NB4 (cell line): ENCODE results near the gene NDUFAF3.

Experiments used
- MYC ChIP-seq: IDR thresholded peaks from 2 replicates; pipeline ENCODE4 v1.6.1; 2011; ENCODE audit warnings: low read depth, low read length
- POLR2A ChIP-seq: IDR thresholded peaks from 2 replicates; pipeline ENCODE4 v1.6.1; 2011; ENCODE audit warnings: mild to moderate bottlenecking; ENCODE audit not compliant: insufficient read length; ENCODE audit errors: extremely low read depth
- TF ChIP-seq, protein P1 (sequence below): IDR thresholded peaks from one replicate; pipeline ENCODE4 v1.5.1; 2012; ENCODE audit warnings: low read depth, low read length
- TF ChIP-seq, protein P2 (sequence below): IDR thresholded peaks from 2 replicates; pipeline ENCODE4 v1.6.1; 2011; ENCODE audit warnings: low read depth, low read length

DNA sequence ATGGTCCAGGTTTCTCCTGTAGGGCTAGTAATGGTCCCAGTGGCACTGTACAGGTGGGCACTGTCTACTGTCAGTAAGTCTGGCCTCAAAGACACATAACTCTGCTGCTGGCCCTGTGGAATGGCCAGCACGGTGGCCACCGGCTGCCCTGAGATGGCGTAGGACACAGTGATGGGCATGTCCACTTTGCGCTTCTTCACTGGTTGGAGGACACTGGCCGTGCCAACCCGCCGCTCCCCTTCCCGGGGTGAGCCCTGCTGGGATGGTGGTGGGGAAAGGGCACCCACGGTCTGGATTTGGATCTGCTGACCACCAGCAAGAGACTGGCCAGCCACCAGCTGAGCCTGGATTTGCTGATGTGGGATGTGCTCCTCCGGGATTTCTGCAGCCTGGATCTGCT is 35.3 kb downstream of the NDUFAF3 start:
- TF ChIP-seq POLR2A (no peak), MYC (no peak)
- TF ChIP-seq, protein P1, sequence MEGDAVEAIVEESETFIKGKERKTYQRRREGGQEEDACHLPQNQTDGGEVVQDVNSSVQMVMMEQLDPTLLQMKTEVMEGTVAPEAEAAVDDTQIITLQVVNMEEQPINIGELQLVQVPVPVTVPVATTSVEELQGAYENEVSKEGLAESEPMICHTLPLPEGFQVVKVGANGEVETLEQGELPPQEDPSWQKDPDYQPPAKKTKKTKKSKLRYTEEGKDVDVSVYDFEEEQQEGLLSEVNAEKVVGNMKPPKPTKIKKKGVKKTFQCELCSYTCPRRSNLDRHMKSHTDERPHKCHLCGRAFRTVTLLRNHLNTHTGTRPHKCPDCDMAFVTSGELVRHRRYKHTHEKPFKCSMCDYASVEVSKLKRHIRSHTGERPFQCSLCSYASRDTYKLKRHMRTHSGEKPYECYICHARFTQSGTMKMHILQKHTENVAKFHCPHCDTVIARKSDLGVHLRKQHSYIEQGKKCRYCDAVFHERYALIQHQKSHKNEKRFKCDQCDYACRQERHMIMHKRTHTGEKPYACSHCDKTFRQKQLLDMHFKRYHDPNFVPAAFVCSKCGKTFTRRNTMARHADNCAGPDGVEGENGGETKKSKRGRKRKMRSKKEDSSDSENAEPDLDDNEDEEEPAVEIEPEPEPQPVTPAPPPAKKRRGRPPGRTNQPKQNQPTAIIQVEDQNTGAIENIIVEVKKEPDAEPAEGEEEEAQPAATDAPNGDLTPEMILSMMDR: no peak
- TF ChIP-seq, protein P2, sequence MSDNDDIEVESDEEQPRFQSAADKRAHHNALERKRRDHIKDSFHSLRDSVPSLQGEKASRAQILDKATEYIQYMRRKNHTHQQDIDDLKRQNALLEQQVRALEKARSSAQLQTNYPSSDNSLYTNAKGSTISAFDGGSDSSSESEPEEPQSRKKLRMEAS: no peak
